GM19043 (cell line): ENCODE measurements around the gene DYNLT3.

Source experiments
- ATAC-seq: cut with Tn5 transposase; IDR thresholded peaks from one replicate; pipeline ENCODE4 v1.9.1; 2021; ENCODE audit warnings: low read depth; ENCODE audit not compliant: unreplicated experiment

The DYNLT3 gene

GRCh38 chrX:37846934-37847732 lies at the start of gene DYNLT3:
TSS of gene DYNLT3 (minus strand) at chrX:37847571. CDS start at chrX:37847510, 61 bp downstream.
- ATAC-seq, result peak; percentile 97

- ATAC-seq, result no peak
Measured at GRCh38 chrX:37896511-37896890, 49.1 kb upstream of the DYNLT3 start.

- no peak for ATAC-seq
Measured at GRCh38 chrX:37895795-37896510, 48.6 kb upstream of the DYNLT3 start.

- no peak for ATAC-seq
Measured at GRCh38 chrX:37894725-37895124, 47.4 kb upstream of the DYNLT3 start.

GRCh38 chrX:37888010-37888409 lies 40.6 kb upstream of the DYNLT3 start:
- ATAC-seq, result no peak

GRCh38 chrX:37887347-37887746 lies 40.0 kb upstream of the DYNLT3 start:
- no peak for ATAC-seq

GRCh38 chrX:37883196-37883595 lies 35.8 kb upstream of the DYNLT3 start:
- ATAC-seq, result no peak

- no peak for ATAC-seq
Measured at GRCh38 chrX:37879692-37880091, 32.3 kb upstream of the DYNLT3 start.

GRCh38 chrX:37876716-37877115 lies 29.3 kb upstream of the DYNLT3 start:
- no peak for ATAC-seq

- no peak for ATAC-seq
Measured at GRCh38 chrX:37875675-37876074, 28.3 kb upstream of the DYNLT3 start.

- no peak for ATAC-seq
Measured at GRCh38 chrX:37873220-37873619, 25.8 kb upstream of the DYNLT3 start.

GRCh38 chrX:37872303-37872655 lies 24.9 kb upstream of the DYNLT3 start:
- no peak for ATAC-seq

- no peak for ATAC-seq
Measured at GRCh38 chrX:37871626-37872302, 24.4 kb upstream of the DYNLT3 start.

- no peak for ATAC-seq
Measured at GRCh38 chrX:37867536-37868153, 20.3 kb upstream of the DYNLT3 start.

GRCh38 chrX:37863728-37864127 lies 16.4 kb upstream of the DYNLT3 start:
- no peak for ATAC-seq

- ATAC-seq, result no peak
Measured at GRCh38 chrX:37862851-37863250, 15.5 kb upstream of the DYNLT3 start.

- ATAC-seq, result no peak
Measured at GRCh38 chrX:37860721-37861120, 13.3 kb upstream of the DYNLT3 start.

- ATAC-seq, result no peak
Measured at GRCh38 chrX:37854748-37855147, 7.4 kb upstream of the DYNLT3 start.

- ATAC-seq, result no peak
Measured at GRCh38 chrX:37854148-37854547, 6.8 kb upstream of the DYNLT3 start.

- ATAC-seq, result peak; percentile 7
Measured at GRCh38 chrX:37847733-37848197, 394 bp upstream of the DYNLT3 start.

- no peak for ATAC-seq
Measured at GRCh38 chrX:37846558-37846933, 825 bp downstream of the DYNLT3 start.
